ENCODE data around the gene BEST2.

BEST2 gene

DNA sequence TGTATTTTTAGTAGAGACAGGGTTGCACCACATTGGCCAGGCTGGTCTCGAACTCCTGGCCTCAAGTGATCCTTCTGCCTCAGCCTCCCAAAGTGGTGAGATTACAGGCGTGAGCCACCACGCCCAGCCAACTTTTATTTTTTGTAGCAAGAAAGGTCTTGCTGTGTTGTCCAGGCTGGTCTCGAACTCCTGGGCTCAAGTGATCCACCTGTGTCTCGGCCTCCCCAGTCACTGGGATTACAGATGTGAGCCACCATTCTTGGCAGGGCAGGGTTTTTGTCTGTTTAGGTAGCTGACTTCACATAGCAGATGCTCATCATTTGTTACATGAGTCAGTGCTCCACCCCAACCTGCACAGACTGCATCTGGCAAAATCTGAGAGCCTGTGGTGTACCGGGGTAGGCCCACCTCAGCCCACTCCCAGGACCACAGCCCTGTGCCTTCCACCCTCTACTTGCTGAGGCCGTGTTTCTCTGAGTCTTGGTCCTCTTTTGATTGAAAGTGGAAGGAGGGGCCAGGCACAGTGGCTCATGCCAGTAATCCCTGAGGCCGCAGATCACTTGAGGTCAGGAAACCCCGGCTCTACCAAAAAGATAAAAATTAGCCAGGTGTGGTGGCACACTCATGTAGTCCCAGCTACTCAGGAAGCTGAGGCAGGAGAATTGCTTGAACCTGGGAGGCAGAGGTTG is 23.7 kb upstream of the BEST2 start:
- peaks cover 34% of the 10 kb centered on the region; the same call in 1 of the 2 replicates for H3K36me3 ChIP-seq (ENCODE audit: insufficient read depth, low read length)
- no peaks in the 10 kb centered on the region for H3F3A ChIP-seq (ENCODE audit: low read depth)

DNA sequence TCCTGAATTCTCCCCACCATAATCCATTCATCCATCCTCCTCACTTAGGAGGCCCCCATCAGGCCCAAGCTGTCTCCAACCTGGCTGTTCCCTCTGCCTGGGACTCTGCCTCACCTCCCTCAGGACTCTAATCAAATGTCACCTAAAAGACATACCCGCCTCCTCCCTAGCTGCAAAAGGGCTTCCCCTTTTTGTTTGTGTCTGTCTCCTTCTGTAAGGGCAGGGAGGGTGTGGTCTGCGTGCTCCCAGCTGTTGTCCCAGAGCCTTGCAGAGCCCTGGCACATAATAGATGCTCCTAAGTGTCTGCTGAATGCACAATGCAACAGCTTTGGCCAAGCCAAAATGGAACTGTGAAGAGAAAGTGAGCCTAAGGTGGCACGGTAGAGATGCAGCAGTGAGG is 21.5 kb upstream of the BEST2 start:
- H3K36me3 ChIP-seq (ENCODE audit: insufficient read depth, low read length): peaks cover 34% of the 10 kb centered on the region; the same call in 1 of the 2 replicates
- peaks cover 6% of the 10 kb centered on the region for H3K27me3 ChIP-seq (ENCODE audit: insufficient read depth, low read length, poor library complexity, severe bottlenecking)
- H3K9me3 ChIP-seq (ENCODE audit: insufficient read depth, low read depth, low read length): no peaks in the 10 kb centered on the region
- H3K9me2 ChIP-seq (replicated peaks; ENCODE audit: low read depth, low read length): no peaks in the 10 kb centered on the region
- H3K9ac ChIP-seq (ENCODE audit: low read depth, low read length, poor library complexity, severe bottlenecking): no peak overlapping the region
- TF ChIP-seq CTCF (conservative IDR thresholded peaks at IDR 0.05; ENCODE audit: low read length): no peak
- TF ChIP-seq EZH2phosphoT487 (IDR thresholded peaks at IDR 0.05; ENCODE audit: borderline replicate concordance): no peak
- peaks cover 59% of the 10 kb centered on the region for H3K79me2 ChIP-seq (ENCODE audit: insufficient read depth, low read length)
- H3F3A ChIP-seq (ENCODE audit: low read depth): no peaks in the 10 kb centered on the region
- H3K4me3 ChIP-seq (ENCODE audit: low read length, poor library complexity, severe bottlenecking): no peak overlapping the region
- H2AFZ ChIP-seq (ENCODE audit: low read length): no peak overlapping the region
- H3K4me1 ChIP-seq (ENCODE audit: insufficient read depth, low read length, poor library complexity, severe bottlenecking): peaks cover 15% of the 10 kb centered on the region
- no peak overlapping the region for H3K4me2 ChIP-seq (ENCODE audit: low read depth, low read length, poor library complexity, severe bottlenecking)
- H4K20me1 ChIP-seq (ENCODE audit: insufficient read depth, low read length, poor library complexity, severe bottlenecking): peaks cover 50% of the 10 kb centered on the region

More for the DNA sequence above, 23.7 kb upstream of the BEST2 start:
- no peak overlapping the region for H2AFZ ChIP-seq (ENCODE audit: low read length)
- H4K20me1 ChIP-seq (ENCODE audit: insufficient read depth, low read length, poor library complexity, severe bottlenecking): peaks cover 35% of the 10 kb centered on the region
- H3K9me3 ChIP-seq (ENCODE audit: insufficient read depth, low read depth, low read length): no peaks in the 10 kb centered on the region
- H3K79me2 ChIP-seq (ENCODE audit: insufficient read depth, low read length): peaks cover 52% of the 10 kb centered on the region
- no peak overlapping the region for H3K4me2 ChIP-seq (ENCODE audit: low read depth, low read length, poor library complexity, severe bottlenecking)
- H3K9ac ChIP-seq (ENCODE audit: low read depth, low read length, poor library complexity, severe bottlenecking): no peak overlapping the region
- H3K27me3 ChIP-seq (ENCODE audit: insufficient read depth, low read length, poor library complexity, severe bottlenecking): no peaks in the 10 kb centered on the region
- H3K4me1 ChIP-seq (ENCODE audit: insufficient read depth, low read length, poor library complexity, severe bottlenecking): peaks cover 25% of the 10 kb centered on the region
- TF ChIP-seq CTCF (conservative IDR thresholded peaks at IDR 0.05; ENCODE audit: low read length) (no peak), EZH2phosphoT487 (IDR thresholded peaks at IDR 0.05; ENCODE audit: borderline replicate concordance) (no peak)
- no peak overlapping the region for H3K4me3 ChIP-seq (ENCODE audit: low read length, poor library complexity, severe bottlenecking)
- H3K9me2 ChIP-seq (replicated peaks; ENCODE audit: low read depth, low read length): no peaks in the 10 kb centered on the region

GRCh38 chr19:12731337-12731736 is 20.3 kb upstream of the BEST2 start:
- H3K4me3 ChIP-seq (ENCODE audit: low read length, poor library complexity, severe bottlenecking): peak overlapping the region; percentile 95
- H3K4me1 ChIP-seq (ENCODE audit: insufficient read depth, low read length, poor library complexity, severe bottlenecking): peaks cover 15% of the 10 kb centered on the region
- H3K27me3 ChIP-seq (ENCODE audit: insufficient read depth, low read length, poor library complexity, severe bottlenecking): peaks cover 6% of the 10 kb centered on the region
- H3K9ac ChIP-seq (ENCODE audit: low read depth, low read length, poor library complexity, severe bottlenecking): peak overlapping the region; percentile 98
- peak overlapping the region; percentile 94 for H3K4me2 ChIP-seq (ENCODE audit: low read depth, low read length, poor library complexity, severe bottlenecking)
- TF ChIP-seq CTCF (conservative IDR thresholded peaks at IDR 0.05; ENCODE audit: low read length) (no peak), EZH2phosphoT487 (IDR thresholded peaks at IDR 0.05; ENCODE audit: borderline replicate concordance) (no peak)
- peaks cover 34% of the 10 kb centered on the region; the same call in 1 of the 2 replicates for H3K36me3 ChIP-seq (ENCODE audit: insufficient read depth, low read length)
- H3K9me2 ChIP-seq (replicated peaks; ENCODE audit: low read depth, low read length): no peaks in the 10 kb centered on the region
- H3K9me3 ChIP-seq (ENCODE audit: insufficient read depth, low read depth, low read length): no peaks in the 10 kb centered on the region
- peaks cover 59% of the 10 kb centered on the region for H3K79me2 ChIP-seq (ENCODE audit: insufficient read depth, low read length)
- no peaks in the 10 kb centered on the region for H3F3A ChIP-seq (ENCODE audit: low read depth)
- H2AFZ ChIP-seq (ENCODE audit: low read length): no peak overlapping the region
- H4K20me1 ChIP-seq (ENCODE audit: insufficient read depth, low read length, poor library complexity, severe bottlenecking): peaks cover 50% of the 10 kb centered on the region

Data from Loucy (cell line).